Activated gamma-delta T cell (primary cell): ENCODE results near the gene DHRSX.
"Not testable (repeated sequence)": the region's sequence is repeated elsewhere in the genome, so short reads cannot be mapped to it uniquely, and the experiment has no call there.

Experiments
- DNase-seq: peaks from one replicate; lab custom pipeline; 2025; lab: John Stamatoyannopoulos, UW

DHRSX gene

GRCh38 chrX:2316534-2316933 lies 184.2 kb downstream of the DHRSX start:
- no peak for DNase-seq

GRCh38 chrX:2315434-2315833 lies 185.3 kb downstream of the DHRSX start:
- no peak for DNase-seq

- DNase-seq, result no peak
Observed at GRCh38 chrX:2314831-2315365, 185.9 kb downstream of the DHRSX start.

- DNase-seq, result no peak
Observed at GRCh38 chrX:2313864-2314640, 186.7 kb downstream of the DHRSX start.

- DNase-seq, result not testable (repeated sequence)
Observed at GRCh38 chrX:2312061-2312591, 188.7 kb downstream of the DHRSX start.

DNA sequence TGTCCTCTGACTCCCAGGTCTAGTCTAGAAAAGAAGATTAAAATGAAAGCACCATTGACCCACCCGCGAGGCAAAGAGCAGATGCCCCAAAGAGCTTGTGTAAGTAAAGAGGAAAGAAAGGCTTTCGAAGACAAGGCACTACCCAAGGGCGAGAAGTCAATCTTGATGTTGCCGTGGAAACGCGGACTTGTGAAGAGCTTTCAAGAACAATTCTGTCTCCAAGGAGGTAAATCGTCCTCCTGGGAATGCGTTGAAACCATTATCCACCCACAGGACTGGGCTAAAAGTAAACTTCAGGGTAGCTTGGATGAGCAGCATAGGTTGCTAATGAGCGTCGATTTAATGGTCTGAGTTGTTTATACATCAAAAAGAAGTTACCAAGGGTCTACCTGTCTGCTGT lies 189.3 kb downstream of the DHRSX start:
- no peak for DNase-seq

- DNase-seq, result no peak
Observed at GRCh38 chrX:2301901-2302300, 198.9 kb downstream of the DHRSX start.

DNA sequence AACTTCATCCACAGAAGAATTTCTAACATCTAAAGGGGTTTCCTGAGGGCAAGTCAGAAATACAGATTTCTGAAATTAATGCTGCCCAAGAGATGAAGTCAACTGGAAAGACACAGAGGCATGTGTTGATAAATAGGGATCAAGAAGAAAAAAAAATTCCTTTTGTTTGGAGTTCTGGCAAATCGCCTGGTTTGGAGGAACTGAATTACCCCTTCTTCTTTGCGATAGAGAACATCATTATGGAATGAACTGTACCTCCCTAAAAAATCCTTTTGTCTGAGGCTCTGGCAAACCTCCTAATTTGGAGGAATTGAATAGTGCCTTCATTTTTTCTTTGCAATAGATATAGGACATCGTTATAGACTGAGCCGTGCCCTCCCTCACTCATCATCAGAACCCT lies 200.9 kb downstream of the DHRSX start:
- DNase-seq, result no peak

DNA sequence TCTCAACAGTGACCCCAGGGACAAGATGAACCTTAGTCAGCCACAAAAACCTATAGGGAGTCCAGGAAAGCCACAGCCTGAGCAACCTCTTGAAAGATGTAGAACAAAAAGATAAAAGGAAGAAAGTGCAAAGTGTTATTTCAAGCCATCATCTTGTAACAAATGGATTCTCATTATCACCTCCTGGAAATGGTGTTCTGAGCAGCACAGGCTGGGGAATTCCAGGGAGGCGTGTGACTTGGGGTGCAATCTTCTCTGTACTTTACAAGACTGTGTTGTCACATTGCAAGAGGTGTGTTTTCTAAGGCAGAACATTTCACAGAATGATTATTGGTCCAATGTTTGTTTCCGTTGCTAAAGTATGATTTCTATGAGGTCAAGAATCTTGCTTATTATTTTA lies 214.0 kb downstream of the DHRSX start:
- no peak for DNase-seq

DNA sequence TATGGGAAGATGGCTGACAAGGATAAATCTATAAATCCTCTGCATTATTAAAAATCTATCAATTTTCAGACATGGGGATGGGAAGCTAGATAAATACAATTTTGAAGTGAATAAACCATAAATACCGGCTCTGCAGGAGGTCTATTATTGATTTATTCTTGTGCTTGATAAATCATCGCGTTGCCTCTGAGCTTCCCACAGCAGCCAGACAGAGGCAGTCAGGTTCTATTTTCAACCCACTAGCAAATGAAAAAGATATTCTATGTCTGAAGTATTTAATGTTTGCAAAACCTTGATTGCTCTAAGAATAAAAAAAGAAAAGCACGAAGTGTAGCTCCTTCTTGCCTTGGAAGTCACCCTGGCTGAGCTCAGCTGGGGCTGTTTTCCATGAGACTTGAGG lies 216.2 kb downstream of the DHRSX start:
- no peak for DNase-seq

DNA sequence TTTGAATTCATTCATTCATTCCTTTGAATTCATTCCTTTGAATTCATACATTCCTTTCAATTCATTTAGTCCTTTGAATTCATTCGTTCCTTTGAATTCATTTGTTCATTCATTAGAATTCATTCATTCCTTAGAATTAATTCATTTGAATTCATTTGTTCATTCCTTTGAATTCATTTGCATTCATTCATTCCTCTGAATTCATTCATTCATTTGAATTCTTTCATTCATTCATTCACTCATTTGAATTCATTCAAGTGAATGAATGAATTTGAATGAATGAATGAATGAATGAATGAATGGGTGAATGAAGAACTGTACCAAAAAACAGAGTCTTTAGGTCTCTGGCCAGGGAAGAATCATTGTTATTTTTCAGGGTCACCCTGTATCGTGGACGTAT lies 216.6 kb downstream of the DHRSX start:
- no peak for DNase-seq

- DNase-seq, result no peak
Observed at GRCh38 chrX:2283111-2283859, 217.5 kb downstream of the DHRSX start.

GRCh38 chrX:2282490-2283090 lies 218.2 kb downstream of the DHRSX start:
- DNase-seq, result no peak

DNA sequence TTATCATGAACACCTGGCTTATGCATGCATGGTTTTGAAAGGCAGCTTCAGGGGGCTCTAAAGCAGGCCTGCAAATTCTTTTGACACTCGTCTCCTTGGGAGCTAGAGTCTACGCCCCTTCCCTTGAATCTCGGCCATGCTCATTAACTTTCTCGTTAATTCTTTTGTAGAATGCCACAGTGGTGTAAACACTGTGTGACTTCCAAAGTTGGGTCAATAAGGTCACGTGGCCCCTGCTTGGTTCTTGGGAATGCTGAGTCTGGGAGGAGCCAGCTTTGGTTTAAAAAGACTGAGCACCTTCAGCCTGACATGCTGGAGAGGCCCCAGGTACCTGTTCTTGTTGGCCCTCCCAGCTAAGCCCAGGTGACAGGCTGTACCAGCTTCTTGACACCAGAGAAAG lies 228.4 kb downstream of the DHRSX start:
- no peak for DNase-seq

DNA sequence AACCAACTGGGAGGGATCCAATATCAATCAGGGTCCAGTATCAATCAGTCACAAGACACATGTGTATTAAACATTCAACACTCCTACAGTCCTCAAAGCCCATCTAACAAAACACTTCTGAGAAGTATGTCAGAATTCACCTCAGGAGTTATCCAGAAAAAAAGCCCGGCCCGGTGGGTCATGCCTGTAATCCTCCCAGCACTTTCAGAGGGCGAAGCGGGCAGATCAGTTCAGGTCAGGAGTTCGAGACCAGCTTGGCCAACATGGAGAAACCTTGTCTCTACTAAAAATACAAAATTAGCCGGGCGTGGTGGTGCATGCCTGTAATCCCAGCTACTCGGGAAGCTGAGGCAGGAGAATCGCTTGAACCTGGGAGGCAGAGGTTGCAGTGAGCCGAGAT lies 229.2 kb downstream of the DHRSX start:
- not testable (repeated sequence) for DNase-seq

- not testable (repeated sequence) for DNase-seq
Observed at GRCh38 chrX:2270783-2271182, 230.0 kb downstream of the DHRSX start.

DNA sequence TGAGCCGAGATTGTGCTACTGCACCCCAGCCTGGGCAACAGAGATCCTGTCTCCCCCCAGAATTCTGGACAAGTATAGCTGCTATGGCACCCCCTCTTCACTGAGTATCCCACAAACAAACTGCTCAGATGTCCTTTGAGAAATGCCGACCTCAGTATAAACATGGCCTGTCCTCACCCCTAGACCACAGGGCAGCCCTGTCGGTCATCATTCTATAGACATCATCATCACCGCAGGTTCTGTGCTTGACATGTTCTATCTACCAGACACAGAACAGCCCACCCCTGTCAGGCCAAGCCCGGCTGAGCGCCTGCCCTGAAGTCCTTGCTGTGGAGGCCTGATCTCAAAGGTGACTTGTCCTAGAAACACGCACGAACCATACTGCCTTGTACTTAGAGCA lies 232.9 kb downstream of the DHRSX start:
- DNase-seq, result no peak

DNA sequence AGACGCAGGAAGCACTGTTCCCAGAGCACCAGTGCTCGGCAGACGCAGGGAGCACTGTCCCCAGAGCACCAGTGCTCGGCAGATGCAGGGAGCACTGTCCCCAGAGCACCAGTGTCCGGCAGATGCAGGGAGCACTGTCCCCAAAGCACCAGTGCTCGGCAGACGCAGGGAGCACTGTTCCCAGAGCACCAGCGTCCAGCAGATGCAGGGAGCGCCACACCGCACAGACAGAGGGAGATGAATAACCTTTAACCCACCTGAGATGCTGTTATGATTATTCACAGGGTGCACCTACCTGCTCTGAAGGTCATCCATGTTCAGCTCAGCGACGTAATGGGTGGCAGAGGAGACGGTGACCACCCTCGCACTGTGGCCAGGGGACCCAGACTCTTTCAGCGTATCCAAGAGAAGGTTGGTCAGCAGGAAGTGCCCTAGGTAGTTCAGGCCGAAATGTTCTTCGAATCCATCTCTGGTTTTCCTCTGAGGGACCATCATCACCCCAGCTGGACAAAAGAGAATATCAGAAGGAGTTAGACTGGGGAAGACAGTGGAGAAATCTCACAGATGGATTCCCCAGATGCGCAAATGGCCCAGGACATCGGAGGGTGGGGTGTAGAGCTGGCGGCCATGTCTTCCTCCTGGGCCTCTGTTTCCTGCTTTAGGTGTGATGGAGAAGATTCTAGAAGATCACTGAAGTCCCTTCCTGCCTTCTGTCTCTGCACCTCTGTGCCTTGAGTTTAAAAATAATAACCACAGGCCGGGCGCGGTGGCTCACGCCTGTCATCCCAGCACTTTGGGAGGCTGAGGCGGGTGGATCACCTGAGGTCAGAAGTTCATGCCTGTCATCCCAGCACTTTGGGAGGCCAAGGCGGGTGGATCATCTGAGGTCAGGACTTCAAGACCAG lies 234.1 kb downstream of the DHRSX start:
- DNase-seq, result no peak

DNA sequence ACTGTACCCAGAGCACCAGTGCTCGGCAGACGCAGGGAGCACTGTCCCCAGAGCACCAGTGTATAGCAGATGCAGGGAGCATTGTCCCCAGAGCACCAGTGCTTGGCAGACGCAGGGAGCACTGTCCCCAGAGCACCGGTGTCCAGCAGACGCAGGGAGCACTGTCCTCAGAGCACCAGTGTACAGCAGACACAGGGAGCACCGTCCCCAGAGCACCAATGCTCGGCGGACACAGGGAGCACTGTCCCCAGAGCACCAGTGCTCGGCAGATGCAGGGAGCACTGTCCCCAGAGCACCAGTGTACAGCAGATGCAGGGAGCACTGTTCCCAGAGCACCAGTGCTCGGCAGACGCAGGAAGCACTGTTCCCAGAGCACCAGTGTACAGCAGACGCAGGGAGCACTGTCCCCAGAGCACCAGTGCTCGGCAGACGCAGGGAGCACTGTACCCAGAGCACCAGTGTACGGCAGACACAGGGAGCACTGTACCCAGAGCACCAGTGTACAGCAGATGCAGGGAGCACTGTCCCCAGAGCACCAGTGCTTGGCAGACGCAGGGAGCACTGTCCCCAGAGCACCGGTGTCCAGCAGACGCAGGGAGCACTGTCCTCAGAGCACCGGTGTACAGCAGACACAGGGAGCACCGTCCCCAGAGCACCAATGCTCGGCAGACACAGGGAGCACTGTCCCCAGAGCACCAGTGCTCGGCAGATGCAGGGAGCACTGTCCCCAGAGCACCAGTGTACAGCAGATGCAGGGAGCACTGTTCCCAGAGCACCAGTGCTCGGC lies 234.9 kb downstream of the DHRSX start:
- DNase-seq, result not testable (repeated sequence)

DNA sequence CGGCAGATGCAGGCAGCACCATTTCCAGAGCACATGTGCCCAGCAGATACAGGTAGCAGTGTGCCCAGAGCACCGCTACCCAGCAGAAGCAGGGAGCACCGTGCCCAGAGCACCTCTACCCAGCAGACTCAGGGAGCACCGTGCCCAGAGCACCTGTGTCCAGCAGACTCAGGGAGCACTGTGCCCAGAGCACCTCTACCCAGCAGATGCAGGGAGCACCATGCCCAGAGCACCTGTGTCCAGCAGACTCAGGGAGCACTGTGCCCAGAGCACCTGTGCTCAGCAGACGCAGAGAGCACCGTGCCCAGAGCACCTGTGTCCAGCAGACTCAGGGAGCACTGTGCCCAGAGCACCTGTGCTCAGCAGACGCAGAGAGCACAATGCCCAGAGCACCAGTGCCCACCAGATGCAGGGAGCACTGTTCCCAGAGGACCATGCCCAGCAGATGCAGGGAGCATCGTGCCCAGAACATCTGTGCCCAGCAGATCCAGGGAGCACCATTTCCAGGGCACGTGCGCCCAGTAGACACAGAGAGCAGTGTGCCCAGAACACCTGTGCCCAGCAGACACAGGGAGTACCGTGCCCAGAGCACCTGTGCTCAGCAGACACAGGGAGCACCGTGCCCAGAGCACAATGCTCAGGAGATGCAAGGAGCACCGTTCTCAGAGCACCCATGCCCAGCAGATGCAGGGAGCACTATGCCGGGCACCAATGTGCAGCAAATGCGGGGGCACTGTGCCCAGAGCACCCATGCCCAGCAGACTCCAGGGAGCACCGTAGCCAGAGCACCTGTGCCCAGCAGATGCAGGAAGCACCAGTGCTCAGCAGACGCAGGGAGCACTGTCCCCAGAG lies 236.4 kb downstream of the DHRSX start:
- no peak for DNase-seq
